CD4-positive, alpha-beta T cell (primary cell): Measurements from ENCODE around the gene NOTCH3. TPM values are rescaled to one million over a fixed set of nuclear protein-coding genes. Genes with fewer than 3 reads are reported as not detected.

ENCODE experiments used
- ATAC-seq: fragments of 200-7000 bp; cut with Tn5 transposase; one replicate; pipeline ENCODE4 v1.10.0; 2022; ENCODE audit warnings: mild to moderate bottlenecking; ENCODE audit not compliant: poor library complexity
- CTCF ChIA-PET: fragments of 350-600 bp; sonication (Branson Sonifier 250); formaldehyde crosslinking; loops from one replicate; lab custom pipeline; 2021; ENCODE audit warnings: antibody characterized with exemption, inconsistent platforms; lab: Charles Lee
- POLR2A ChIA-PET: fragments of 350-600 bp; sonication (Branson Sonifier 250); formaldehyde crosslinking; loops from one replicate; lab custom pipeline; 2021; ENCODE audit warnings: antibody characterized with exemption, inconsistent platforms; lab: Charles Lee
- DNase-seq, 14 experiments: peaks; one replicate each; pipeline ENCODE4 v3.0.0-alpha.2; 2013 to 2020; ENCODE audit warnings: mixed read lengths in 2 of 14
- H3K27ac ChIP-seq, 2 donors: one replicate each; pipeline versions ENCODE4 v1.5.1 to v1.7.0; 2013; ENCODE audit warnings: low read length in 2 of 2, low read depth in 1 of 2, mild to moderate bottlenecking in 1 of 2
- H3K27me3 ChIP-seq, 2 experiments: 1 replicate in 1 of 2; 2 replicates in 1 of 2; pipeline versions ENCODE4 v1.6.1 to v1.7.0; 2013; ENCODE audit warnings: low read length in 2 of 2, control low read depth in 1 of 2, mild to moderate bottlenecking in 1 of 2, moderate library complexity in 1 of 2; ENCODE audit not compliant: insufficient read depth in 2 of 2, control insufficient read depth in 1 of 2
- H3K36me3 ChIP-seq: one replicate; pipeline ENCODE4 v1.6.1; 2013; ENCODE audit warnings: low read length, control low read depth; ENCODE audit not compliant: insufficient read depth
- H3K4me1 ChIP-seq: one replicate; pipeline ENCODE4 v1.6.1; 2013; ENCODE audit warnings: low read length, control low read depth; ENCODE audit not compliant: insufficient read depth
- H3K4me3 ChIP-seq: one replicate; pipeline ENCODE4 v1.5.1; 2013; ENCODE audit warnings: mild to moderate bottlenecking, low read length, moderate library complexity
- H3K9me3 ChIP-seq, 2 experiments: 1 replicate in 1 of 2; 2 replicates in 1 of 2; pipeline versions ENCODE4 v1.6.1 to v1.7.0; 2013; ENCODE audit warnings: low read length in 2 of 2, mild to moderate bottlenecking in 2 of 2, control low read depth in 1 of 2, moderate library complexity in 1 of 2; ENCODE audit not compliant: control insufficient read depth in 1 of 2, insufficient read depth in 1 of 2
- H3K27ac Mint-ChIP-seq: one replicate; pipeline ENCODE4 v1.8.0; 2020; ENCODE audit warnings: mixed read lengths
- H3K27me3 Mint-ChIP-seq: one replicate; pipeline ENCODE4 v1.8.0; 2021; ENCODE audit warnings: mixed read lengths
- H3K36me3 Mint-ChIP-seq: one replicate; pipeline ENCODE4 v1.8.0; 2021; ENCODE audit warnings: low read depth, mixed read lengths
- H3K4me1 Mint-ChIP-seq: one replicate; pipeline ENCODE4 v1.8.0; 2021; ENCODE audit warnings: low read depth, mixed read lengths
- H3K4me3 Mint-ChIP-seq: one replicate; pipeline ENCODE4 v1.8.0; 2020; ENCODE audit warnings: mild to moderate bottlenecking, mixed read lengths
- H3K9me3 Mint-ChIP-seq: one replicate; pipeline ENCODE4 v1.8.0; 2020; ENCODE audit warnings: mixed read lengths
- intact Hi-C, 2 experiments: fragments of 100-400 bp; cut with DNase I in 1 of 2; cut with micrococcal nuclease in 1 of 2; formaldehyde crosslinking; loops; one replicate each; pipeline versions ENCODE4 v1.15.1 to v1.9.0; 2023 to 2025; cut with DNase I, micrococcal nuclease
- total RNA-seq, 174 experiments: library from RNA in 2 of 174; stranded (reverse) in 2 of 174; gene quantifications; one replicate each; pipeline ENCODE4 v1.2.3 and lab custom pipeline; 2021 to 2026
- TF ChIP-seq, protein P1 (sequence below): fragments of 200-600 bp; IDR thresholded peaks from one replicate; pipeline ENCODE4 v1.8.0; 2022; ENCODE audit warnings: antibody characterized with exemption, mild to moderate bottlenecking

The NOTCH3 gene
- total RNA-seq, 2 experiments from 2014 or later, result not detected

DNA sequence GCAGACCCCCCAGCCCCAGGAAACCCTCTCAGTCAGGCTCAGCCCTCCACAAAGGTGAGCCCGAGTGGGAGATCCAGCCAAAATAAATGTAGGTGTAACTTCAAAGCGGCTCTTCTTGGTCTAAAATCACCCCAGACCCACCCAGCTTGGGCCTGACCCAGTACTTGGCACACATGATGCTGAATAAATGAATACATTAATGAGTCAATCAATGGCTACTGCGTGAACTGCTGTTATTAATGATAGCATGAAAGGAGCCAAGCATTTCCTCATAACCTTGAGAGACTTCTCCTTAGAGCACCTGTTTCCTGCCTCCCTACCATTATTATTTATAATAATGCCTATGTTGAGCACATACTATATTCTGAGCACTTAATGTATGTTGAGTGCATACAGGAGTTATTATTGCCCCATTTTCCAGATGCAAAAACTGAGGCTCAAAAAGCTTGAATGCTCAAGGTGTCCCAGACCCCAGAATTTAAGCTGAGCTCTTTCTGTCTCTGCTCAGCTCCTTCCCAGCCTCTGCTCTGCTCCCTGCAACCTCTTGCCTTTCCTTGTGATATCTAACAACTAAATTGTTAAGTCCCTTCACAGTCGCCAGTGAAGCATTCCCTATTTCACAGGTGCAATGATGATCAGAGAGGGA, 4.3 kb downstream of the NOTCH3 start:
- no peaks in the 10 kb centered on the region for H3K9me3 Mint-ChIP-seq

DNA sequence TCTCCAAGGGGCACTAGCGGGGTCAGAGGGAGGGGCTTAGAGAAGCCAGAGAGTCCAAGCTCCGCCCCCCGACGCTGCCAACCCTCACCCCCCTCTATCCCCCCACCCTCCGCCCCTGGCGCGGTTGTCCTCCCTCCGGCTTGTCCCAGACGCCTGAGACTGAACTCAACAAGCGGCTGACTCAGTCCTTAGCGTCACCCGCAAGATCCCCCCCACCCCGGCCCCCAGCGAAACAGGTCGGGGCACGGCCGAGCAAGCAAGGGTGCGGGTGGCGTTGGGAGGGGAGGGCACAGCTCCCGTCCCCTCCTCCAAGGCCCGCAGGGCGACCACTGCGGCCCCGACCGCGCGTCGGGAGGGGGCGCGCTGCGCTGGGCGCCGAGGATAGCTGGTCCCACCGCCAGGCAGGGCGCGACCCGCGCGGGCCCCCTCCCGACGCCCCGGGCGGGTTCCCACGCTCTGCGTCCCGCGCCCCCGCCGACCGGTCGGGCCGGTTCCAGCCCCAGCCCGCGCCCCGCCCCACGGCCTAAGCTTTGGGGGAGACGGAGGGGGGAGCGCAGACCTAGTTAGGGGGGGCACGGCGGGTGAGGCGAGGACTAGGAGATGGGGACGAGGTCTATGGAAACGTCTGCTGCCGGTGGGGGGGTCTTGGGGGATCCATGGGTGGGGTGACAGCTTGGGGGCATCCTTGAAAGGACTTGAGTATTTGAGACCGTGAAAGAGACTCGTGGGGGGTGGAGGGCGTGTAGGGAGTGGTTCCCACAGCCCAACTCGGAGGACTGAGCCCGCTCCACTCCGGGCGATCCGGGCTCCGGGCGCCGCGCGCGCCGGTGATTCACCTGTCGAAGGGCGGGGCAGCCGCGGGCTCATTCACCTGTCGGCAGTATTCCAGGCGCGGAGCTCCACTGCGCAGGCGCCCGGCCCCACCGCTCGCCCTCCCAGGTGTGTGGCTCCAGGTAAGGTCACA, 5.1 kb downstream of the NOTCH3 start:
- ATAC-seq (peak; percentile 31), DNase-seq (peak in 4 of 14 experiments; percentile 13 to 56 (median 29))
- Histone ChIP-seq H3K9me3 (peaks cover 0 to 4% of the 10 kb centered on the region in 2 experiments), H3K4me3 (no peak overlapping the region), H3K4me1 (peaks cover 19% of the 10 kb centered on the region), H3K27ac (no peak overlapping the region), H3K27me3 (peaks cover 48 to 51% of the 10 kb centered on the region in 2 experiments), H3K36me3 (no peaks in the 10 kb centered on the region)
- intact Hi-C loops, result no loop called here
- H3K36me3 Mint-ChIP-seq, result no peaks in the 10 kb centered on the region
- H3K27ac Mint-ChIP-seq, result no peak overlapping the region
- CTCF ChIA-PET, result no interaction called here
- peaks cover 32% of the 10 kb centered on the region for H3K4me1 Mint-ChIP-seq
- no peaks in the 10 kb centered on the region for H3K9me3 Mint-ChIP-seq
- H3K4me3 Mint-ChIP-seq, result no peak overlapping the region
- TF ChIP-seq, protein P1, sequence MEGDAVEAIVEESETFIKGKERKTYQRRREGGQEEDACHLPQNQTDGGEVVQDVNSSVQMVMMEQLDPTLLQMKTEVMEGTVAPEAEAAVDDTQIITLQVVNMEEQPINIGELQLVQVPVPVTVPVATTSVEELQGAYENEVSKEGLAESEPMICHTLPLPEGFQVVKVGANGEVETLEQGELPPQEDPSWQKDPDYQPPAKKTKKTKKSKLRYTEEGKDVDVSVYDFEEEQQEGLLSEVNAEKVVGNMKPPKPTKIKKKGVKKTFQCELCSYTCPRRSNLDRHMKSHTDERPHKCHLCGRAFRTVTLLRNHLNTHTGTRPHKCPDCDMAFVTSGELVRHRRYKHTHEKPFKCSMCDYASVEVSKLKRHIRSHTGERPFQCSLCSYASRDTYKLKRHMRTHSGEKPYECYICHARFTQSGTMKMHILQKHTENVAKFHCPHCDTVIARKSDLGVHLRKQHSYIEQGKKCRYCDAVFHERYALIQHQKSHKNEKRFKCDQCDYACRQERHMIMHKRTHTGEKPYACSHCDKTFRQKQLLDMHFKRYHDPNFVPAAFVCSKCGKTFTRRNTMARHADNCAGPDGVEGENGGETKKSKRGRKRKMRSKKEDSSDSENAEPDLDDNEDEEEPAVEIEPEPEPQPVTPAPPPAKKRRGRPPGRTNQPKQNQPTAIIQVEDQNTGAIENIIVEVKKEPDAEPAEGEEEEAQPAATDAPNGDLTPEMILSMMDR, result no peak
- POLR2A ChIA-PET, result no interaction called here
- peaks cover 76% of the 10 kb centered on the region for H3K27me3 Mint-ChIP-seq

More for the DNA sequence above, 4.3 kb downstream of the NOTCH3 start:
- TF ChIP-seq, protein P1, result no peak
- Histone ChIP-seq H3K4me1 (peaks cover 19% of the 10 kb centered on the region), H3K27me3 (peaks cover 53 to 56% of the 10 kb centered on the region in 2 experiments), H3K9me3 (peaks cover 0 to 8% of the 10 kb centered on the region in 2 experiments), H3K4me3 (no peak overlapping the region), H3K27ac (no peak overlapping the region), H3K36me3 (no peaks in the 10 kb centered on the region)
- peak overlapping the region; percentile 56 for H3K4me3 Mint-ChIP-seq
- no peaks in the 10 kb centered on the region for H3K36me3 Mint-ChIP-seq
- H3K4me1 Mint-ChIP-seq, result peaks cover 32% of the 10 kb centered on the region
- H3K27me3 Mint-ChIP-seq, result peaks cover 76% of the 10 kb centered on the region
- DNase-seq (no peak), ATAC-seq (no peak)
- ChIA-PET POLR2A (no interaction called here), CTCF (no interaction called here)
- intact Hi-C loops, result no loop called here
- H3K27ac Mint-ChIP-seq, result no peak overlapping the region

DNA sequence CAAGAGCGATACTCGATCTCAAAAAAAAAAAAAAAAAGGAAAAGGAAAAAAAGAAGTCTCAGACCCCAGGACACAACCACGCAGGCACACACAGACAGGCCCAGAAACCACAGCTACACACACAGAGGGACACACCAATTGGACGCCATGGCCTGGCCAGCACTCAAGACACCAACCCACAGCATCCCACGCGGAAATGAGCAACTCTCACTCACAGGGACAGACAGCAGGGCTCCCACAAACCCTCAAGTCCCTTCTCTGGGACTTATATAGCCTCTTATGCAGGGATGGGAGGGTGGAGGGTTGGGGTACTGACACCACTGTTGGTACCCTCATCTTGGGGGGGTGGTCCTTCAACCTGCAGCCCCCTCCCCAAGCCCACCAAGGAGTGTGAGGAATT, 5.9 kb downstream of the NOTCH3 start:
- ATAC-seq, result no peak

More for the DNA sequence above, 5.9 kb downstream of the NOTCH3 start:
- Histone ChIP-seq H3K27me3 (peaks cover 45 to 46% of the 10 kb centered on the region in 2 experiments), H3K4me3 (no peak overlapping the region), H3K27ac (no peak overlapping the region), H3K4me1 (peaks cover 14% of the 10 kb centered on the region), H3K9me3 (no peaks in the 10 kb centered on the region), H3K36me3 (no peaks in the 10 kb centered on the region)
- Mint-ChIP-seq H3K27me3 (peaks cover 76% of the 10 kb centered on the region), H3K4me3 (peak overlapping the region; percentile 27), H3K9me3 (no peaks in the 10 kb centered on the region), H3K4me1 (peaks cover 32% of the 10 kb centered on the region), H3K27ac (no peak overlapping the region), H3K36me3 (no peaks in the 10 kb centered on the region)
- CTCF ChIA-PET, result no interaction called here
- TF ChIP-seq, protein P1, result no peak
- POLR2A ChIA-PET, result no interaction called here
- intact Hi-C loops, result no loop called here
- DNase-seq, result peak in 1 of 14 experiments; percentile 48
